Measurements from ENCODE around the gene CCDC126.

CCDC126 gene

GRCh38 chr7:23693224-23693623 lies 96.0 kb downstream of the CCDC126 start:
- Histone ChIP-seq H3K36me3 (no peaks in the 10 kb centered on the region), H3K4me3 (ENCODE audit: low read depth, low read length) (no peak overlapping the region), H3K9me3 (no peaks in the 10 kb centered on the region), H3K4me1 (no peaks in the 10 kb centered on the region), H3K27me3 (no peaks in the 10 kb centered on the region)
- no peak for TF ChIP-seq CTCF (IDR thresholded peaks at IDR 0.05; ENCODE audit: low read depth, low read length)
- no peak for DNase-seq
